Osteocyte (in vitro differentiated cells): ENCODE measurements around the gene MKI67. TPM values are rescaled to one million over a fixed set of nuclear protein-coding genes. Genes with fewer than 3 reads are reported as not detected.

Source experiments
- DNase-seq: peaks from one replicate; pipeline ENCODE4 v3.0.0; 2021; ENCODE audit warnings: mixed read lengths; ENCODE audit not compliant: unreplicated experiment; ENCODE audit errors: extremely low spot score
- H3K27ac Mint-ChIP-seq: one replicate; pipeline ENCODE4 v1.8.0; 2021; ENCODE audit warnings: mild to moderate bottlenecking, mixed read lengths; ENCODE audit not compliant: unreplicated experiment
- H3K27me3 Mint-ChIP-seq: one replicate; pipeline ENCODE4 v1.8.0; 2021; ENCODE audit warnings: mixed read lengths; ENCODE audit not compliant: unreplicated experiment
- H3K36me3 Mint-ChIP-seq: one replicate; pipeline ENCODE4 v1.8.0; 2021; ENCODE audit warnings: mixed read lengths; ENCODE audit not compliant: unreplicated experiment
- H3K4me1 Mint-ChIP-seq: one replicate; pipeline ENCODE4 v1.8.0; 2021; ENCODE audit warnings: mixed read lengths; ENCODE audit not compliant: unreplicated experiment
- H3K4me3 Mint-ChIP-seq: one replicate; pipeline ENCODE4 v1.8.0; 2021; ENCODE audit warnings: mild to moderate bottlenecking, moderate library complexity, mixed read lengths; ENCODE audit not compliant: unreplicated experiment
- H3K9me3 Mint-ChIP-seq: one replicate; pipeline ENCODE4 v1.8.0; 2021; ENCODE audit warnings: mixed read lengths; ENCODE audit not compliant: unreplicated experiment
- total RNA-seq: library from RNA; stranded (reverse); gene quantifications from 2 replicates; pipeline ENCODE4 v1.2.1, GENCODE V29; 2021
- TF ChIP-seq, protein P1 (sequence below): fragments of 200-600 bp; sonication (generic); IDR thresholded peaks from 2 replicates; pipeline ENCODE4 v1.5.0; 2021; ENCODE audit warnings: antibody characterized with exemption, mild to moderate bottlenecking, moderate library complexity

Gene MKI67
- total RNA-seq, 1 donor from 2014 or later: 19.3 TPM

DNA sequence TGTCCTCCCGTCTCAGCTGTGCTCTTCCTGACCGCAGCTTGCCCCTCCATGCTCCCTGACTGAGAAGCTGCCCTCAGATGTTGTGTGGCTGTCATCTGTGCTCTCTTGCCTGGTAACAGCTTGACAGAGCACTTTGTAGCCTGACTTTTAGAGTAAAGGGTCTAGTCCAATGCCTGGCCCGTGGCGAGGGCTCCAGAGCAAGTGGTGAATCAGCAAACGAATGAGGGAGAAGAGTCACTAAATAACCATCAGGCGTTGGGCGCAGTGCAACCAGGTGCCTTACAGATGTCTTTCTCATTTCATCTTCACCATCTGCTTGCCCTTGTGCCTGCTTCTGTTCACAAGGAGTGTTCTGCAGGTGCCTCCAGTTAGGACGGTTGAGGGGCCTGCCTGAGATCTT, 45.6 kb downstream of the MKI67 start:
- H3K36me3 Mint-ChIP-seq: no peaks in the 10 kb centered on the region
- DNase-seq: no peak
- TF ChIP-seq, protein P1, sequence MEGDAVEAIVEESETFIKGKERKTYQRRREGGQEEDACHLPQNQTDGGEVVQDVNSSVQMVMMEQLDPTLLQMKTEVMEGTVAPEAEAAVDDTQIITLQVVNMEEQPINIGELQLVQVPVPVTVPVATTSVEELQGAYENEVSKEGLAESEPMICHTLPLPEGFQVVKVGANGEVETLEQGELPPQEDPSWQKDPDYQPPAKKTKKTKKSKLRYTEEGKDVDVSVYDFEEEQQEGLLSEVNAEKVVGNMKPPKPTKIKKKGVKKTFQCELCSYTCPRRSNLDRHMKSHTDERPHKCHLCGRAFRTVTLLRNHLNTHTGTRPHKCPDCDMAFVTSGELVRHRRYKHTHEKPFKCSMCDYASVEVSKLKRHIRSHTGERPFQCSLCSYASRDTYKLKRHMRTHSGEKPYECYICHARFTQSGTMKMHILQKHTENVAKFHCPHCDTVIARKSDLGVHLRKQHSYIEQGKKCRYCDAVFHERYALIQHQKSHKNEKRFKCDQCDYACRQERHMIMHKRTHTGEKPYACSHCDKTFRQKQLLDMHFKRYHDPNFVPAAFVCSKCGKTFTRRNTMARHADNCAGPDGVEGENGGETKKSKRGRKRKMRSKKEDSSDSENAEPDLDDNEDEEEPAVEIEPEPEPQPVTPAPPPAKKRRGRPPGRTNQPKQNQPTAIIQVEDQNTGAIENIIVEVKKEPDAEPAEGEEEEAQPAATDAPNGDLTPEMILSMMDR: no peak
- no peak overlapping the region for H3K4me3 Mint-ChIP-seq
- no peaks in the 10 kb centered on the region for H3K9me3 Mint-ChIP-seq
- peaks cover 23% of the 10 kb centered on the region for H3K27me3 Mint-ChIP-seq
- no peaks in the 10 kb centered on the region for H3K4me1 Mint-ChIP-seq
- H3K27ac Mint-ChIP-seq: no peak overlapping the region

DNA sequence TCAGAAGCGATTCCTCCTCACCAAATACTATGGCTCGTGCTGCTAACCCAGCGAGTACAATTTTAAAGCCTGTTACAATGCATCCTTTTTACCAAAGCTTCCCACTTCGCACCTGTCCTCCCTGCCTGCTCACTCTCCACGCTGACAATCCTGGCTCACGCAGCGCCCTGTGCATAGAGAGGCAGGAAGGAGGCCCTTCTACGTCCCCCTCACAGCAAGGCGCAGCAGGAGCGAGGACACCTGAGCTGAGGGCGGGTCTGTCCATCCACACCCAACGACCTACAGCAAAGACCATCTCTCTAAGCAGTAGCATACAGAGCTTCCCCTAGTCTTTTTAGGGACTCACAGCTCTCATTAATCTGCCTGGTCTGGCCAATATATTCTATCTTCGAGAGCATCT, 46.0 kb downstream of the MKI67 start:
- Mint-ChIP-seq H3K4me1 (no peaks in the 10 kb centered on the region), H3K9me3 (no peaks in the 10 kb centered on the region), H3K36me3 (no peaks in the 10 kb centered on the region), H3K4me3 (no peak overlapping the region), H3K27me3 (peaks cover 23% of the 10 kb centered on the region), H3K27ac (no peak overlapping the region)
- TF ChIP-seq, protein P1: no peak
- no peak for DNase-seq

DNA sequence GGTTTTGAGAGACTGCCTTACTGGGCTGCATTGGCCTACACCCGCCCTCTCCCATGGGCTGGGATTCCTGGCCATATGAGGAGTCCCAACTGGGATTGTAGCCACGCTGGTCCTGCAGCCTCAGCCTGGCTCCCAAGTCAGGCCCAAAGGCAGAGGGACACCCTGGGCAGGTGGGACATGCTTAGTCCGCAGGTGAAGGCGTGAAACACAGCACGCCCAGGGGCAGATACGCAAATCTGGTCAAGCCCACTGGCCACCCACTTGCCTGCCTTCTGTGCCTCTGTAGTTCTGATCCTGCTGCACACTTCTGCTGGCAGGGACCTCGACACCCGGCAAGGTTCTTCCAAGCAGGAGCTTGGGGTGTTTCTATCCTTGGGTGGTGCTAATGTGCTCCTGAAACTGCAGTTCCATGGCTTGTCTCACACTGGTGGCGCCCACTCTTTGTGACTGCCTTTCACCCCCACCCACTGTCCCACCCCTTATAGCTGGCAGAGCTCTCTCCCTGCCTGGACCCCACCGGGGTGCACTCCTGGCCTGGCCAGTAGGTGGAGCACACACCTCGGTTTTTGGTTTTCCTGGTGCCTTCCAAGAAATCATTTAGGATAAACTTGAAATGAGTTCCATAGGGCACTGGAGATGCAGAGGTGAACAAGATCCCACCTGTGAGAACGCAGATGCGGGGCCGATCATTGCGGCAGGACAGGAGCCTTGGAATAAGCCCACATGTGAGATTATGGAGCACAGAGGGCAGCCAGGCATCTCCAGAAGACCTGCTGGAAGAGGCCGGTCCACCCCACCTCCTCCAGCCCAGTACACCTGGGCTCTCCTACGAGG, 47.9 kb downstream of the MKI67 start:
- TF ChIP-seq, protein P1: peak; percentile 82
- Mint-ChIP-seq H3K27ac (no peak overlapping the region), H3K36me3 (no peaks in the 10 kb centered on the region), H3K4me3 (no peak overlapping the region), H3K9me3 (no peaks in the 10 kb centered on the region), H3K27me3 (peaks cover 20% of the 10 kb centered on the region), H3K4me1 (no peaks in the 10 kb centered on the region)
- no peak for DNase-seq

DNA sequence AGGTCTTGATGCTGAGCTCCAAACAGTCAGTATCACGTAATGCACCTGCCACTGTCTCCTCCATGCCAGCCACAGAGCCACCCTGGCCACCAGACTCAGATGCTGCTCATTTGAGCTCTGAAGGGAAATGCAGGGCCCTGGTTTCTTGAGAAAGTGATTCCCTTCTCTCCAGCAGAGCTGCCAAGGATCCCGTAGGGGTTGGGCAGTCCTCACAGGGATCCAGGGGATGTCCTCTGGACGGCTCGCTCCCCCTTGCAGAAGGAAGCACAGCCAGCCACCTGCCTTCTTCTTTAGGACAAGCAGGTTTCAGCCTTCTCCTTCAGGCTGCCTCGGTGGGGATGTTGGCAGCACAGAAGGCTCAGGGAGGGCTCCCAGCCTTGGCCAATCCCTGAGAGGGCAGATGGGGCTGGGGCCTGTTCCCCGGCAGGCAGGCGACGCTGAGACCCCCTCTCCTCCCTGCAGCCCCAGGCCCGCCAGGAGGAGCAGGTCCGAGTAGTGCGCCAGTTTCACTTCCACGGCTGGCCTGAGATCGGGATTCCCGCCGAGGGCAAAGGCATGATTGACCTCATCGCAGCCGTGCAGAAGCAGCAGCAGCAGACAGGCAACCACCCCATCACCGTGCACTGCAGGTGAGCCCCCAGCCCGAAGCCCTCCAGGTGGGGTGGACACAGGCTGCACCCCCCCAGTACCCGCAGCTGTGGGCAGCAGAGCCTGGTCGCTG, 48.9 kb downstream of the MKI67 start:
- TF ChIP-seq, protein P1: no peak
- H3K4me3 Mint-ChIP-seq: no peak overlapping the region
- H3K27me3 Mint-ChIP-seq: peaks cover 20% of the 10 kb centered on the region
- no peak for DNase-seq
- no peaks in the 10 kb centered on the region for H3K4me1 Mint-ChIP-seq
- H3K9me3 Mint-ChIP-seq: no peaks in the 10 kb centered on the region
- H3K36me3 Mint-ChIP-seq: no peaks in the 10 kb centered on the region
- no peak overlapping the region for H3K27ac Mint-ChIP-seq

DNA sequence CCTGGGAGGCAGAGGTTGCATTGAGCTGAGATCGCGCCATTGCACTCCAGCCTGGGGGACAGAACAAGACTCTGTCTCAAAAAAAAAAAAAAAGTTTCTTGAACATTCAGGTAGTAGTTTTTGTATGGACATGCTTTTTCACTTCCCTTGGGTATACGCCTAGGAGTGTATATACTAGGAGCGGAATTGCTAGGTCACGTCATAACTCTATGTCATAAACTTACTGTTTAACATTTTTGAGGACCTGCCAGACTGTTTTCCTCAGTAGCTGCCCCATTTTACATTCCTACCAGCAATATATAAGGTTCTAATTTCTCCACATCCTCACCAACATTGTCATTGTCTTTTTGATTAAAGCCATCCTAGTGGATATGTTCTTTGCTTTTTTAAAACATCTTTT, 51.6 kb downstream of the MKI67 start:
- no peak overlapping the region for H3K27ac Mint-ChIP-seq

More for the DNA sequence above, 51.6 kb downstream of the MKI67 start:
- H3K36me3 Mint-ChIP-seq: no peaks in the 10 kb centered on the region
- peaks cover 8% of the 10 kb centered on the region for H3K27me3 Mint-ChIP-seq
- TF ChIP-seq, protein P1: no peak
- DNase-seq: no peak
- H3K4me3 Mint-ChIP-seq: no peak overlapping the region
- no peaks in the 10 kb centered on the region for H3K9me3 Mint-ChIP-seq
- H3K4me1 Mint-ChIP-seq: no peaks in the 10 kb centered on the region
